Measurements from ENCODE around the gene MPHOSPH9. TPM values are rescaled to one million over a fixed set of nuclear protein-coding genes. Genes with fewer than 3 reads are reported as not detected.

Gene MPHOSPH9
- total and polyA plus RNA-seq, 2 of the 13 experiments (the other 11 are each of a cell fraction or from before 2014, with no cell fraction given) = 20.3 to 63.4 TPM

- intact Hi-C loops (cut with micrococcal nuclease; ENCODE audit: unreplicated experiment) = loop anchor here (5.0 kb wide), 1 partner anchor 48 kb away; no protein-coding TSS in a partner anchor
- WGBS (ENCODE audit: low lambda C conversion rate) = 5% methylated on average over 6 of the region's 6 CpGs
- no peak for FAIRE-seq
- peak overlapping the region; percentile 10 to 71 (median 43) for H3K4me3 ChIP-seq (replicated peaks in 1 of 3; ENCODE audit: insufficient read depth in 1 of 3, low read depth in 2 of 3, low read length in 3 of 3)
- H3K27me3 ChIP-seq (ENCODE audit: control insufficient read depth in 1 of 2, insufficient read depth in 2 of 2, low read length in 2 of 2) = no peaks in the 10 kb centered on the region
- in situ Hi-C loops (cut with HindIII; ENCODE audit: extremely low pct_ligation_motif_present, low pct_unique_long_range_greater_than_20kb) = no loop called here
- DNase-seq (ENCODE audit: low spot score) = peak; percentile 61
- no peaks in the 10 kb centered on the region for H4K20me1 ChIP-seq (ENCODE audit: insufficient read depth, low read length)
- H3K4me1 ChIP-seq (ENCODE audit: insufficient read depth, low read length) = peaks cover 64% of the 10 kb centered on the region
- H3K79me2 ChIP-seq (ENCODE audit: insufficient read depth, low read length) = peaks cover 40% of the 10 kb centered on the region
- H3K9ac ChIP-seq (ENCODE audit: insufficient read depth, low read depth, low read length) = peak overlapping the region; percentile 77
- peaks cover 0 to 3% of the 10 kb centered on the region in 2 experiments; a peak in 3 of 5 replicates for H3K36me3 ChIP-seq (replicated peaks in 1 of 2; ENCODE audit: control insufficient read depth in 1 of 2, insufficient read depth in 2 of 2, low read length in 2 of 2)
- peak overlapping the region; percentile 97 for H3K27ac ChIP-seq (ENCODE audit: extremely low read length, insufficient read depth, low read length)
- ATAC-seq = peak; percentile 51
- no peaks in the 10 kb centered on the region for H3K9me3 ChIP-seq (ENCODE audit: low read length)
- no TSS peak for BruUV-seq (replicated peaks)
- CTCF ChIA-PET (ENCODE audit: low intra/inter-chr PET ratio, low total read pairs) = no interaction called here
- POLR2A ChIA-PET = interaction anchor here (0.8 to 4.2 kb wide), 14 partner anchors 8 to 225 kb away, joined by 3 to 34 read pairs (median 6); partner anchors contain the start of genes MPHOSPH9 and MTRFR
- peak overlapping the region; percentile 94 for H3K4me2 ChIP-seq (ENCODE audit: low read depth, low read length)
- no peak overlapping the region for H2AFZ ChIP-seq (ENCODE audit: low read length)
- TF ChIP-seq, protein P1, sequence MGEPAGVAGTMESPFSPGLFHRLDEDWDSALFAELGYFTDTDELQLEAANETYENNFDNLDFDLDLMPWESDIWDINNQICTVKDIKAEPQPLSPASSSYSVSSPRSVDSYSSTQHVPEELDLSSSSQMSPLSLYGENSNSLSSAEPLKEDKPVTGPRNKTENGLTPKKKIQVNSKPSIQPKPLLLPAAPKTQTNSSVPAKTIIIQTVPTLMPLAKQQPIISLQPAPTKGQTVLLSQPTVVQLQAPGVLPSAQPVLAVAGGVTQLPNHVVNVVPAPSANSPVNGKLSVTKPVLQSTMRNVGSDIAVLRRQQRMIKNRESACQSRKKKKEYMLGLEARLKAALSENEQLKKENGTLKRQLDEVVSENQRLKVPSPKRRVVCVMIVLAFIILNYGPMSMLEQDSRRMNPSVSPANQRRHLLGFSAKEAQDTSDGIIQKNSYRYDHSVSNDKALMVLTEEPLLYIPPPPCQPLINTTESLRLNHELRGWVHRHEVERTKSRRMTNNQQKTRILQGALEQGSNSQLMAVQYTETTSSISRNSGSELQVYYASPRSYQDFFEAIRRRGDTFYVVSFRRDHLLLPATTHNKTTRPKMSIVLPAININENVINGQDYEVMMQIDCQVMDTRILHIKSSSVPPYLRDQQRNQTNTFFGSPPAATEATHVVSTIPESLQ (CRISPR knock-in tag; conservative IDR thresholded peaks at IDR 0.05) = no peak
- no peak for TF ChIP-seq MTF1 (CRISPR knock-in tag; IDR thresholded peaks at IDR 0.05)
- TF ChIP-seq ZNF768 (CRISPR knock-in tag; IDR thresholded peaks at IDR 0.05) = peak; percentile 84
- TF ChIP-seq KDM6A (CRISPR knock-in tag; IDR thresholded peaks at IDR 0.05; ENCODE audit: low read depth) = 0 out of 2 replicates have a peak, but pooled peaks have one; percentile 4
- TF ChIP-seq ZBTB3 (CRISPR knock-in tag; IDR thresholded peaks at IDR 0.05; ENCODE audit: borderline replicate concordance, low read depth) = peak; percentile 21; the same call in 1 of the 2 replicates
- no peak for TF ChIP-seq ISL2 (CRISPR knock-in tag; IDR thresholded peaks at IDR 0.05)
- TF ChIP-seq EP300 (IDR thresholded peaks at IDR 0.05; ENCODE audit: low read depth in 2 of 2, low read length in 2 of 2) = no peak
- TF ChIP-seq EP300 (CRISPR knock-in tag; IDR thresholded peaks at IDR 0.05; ENCODE audit: borderline replicate concordance) = 0 out of 2 replicates have a peak, but pooled peaks have one; percentile 11
- TF ChIP-seq FLYWCH1 (CRISPR knock-in tag; IDR thresholded peaks at IDR 0.05) = no peak
- 0 out of 2 replicates have a peak, but pooled peaks have one; percentile 7 for TF ChIP-seq ZFX (CRISPR knock-in tag; IDR thresholded peaks at IDR 0.05; ENCODE audit: low read depth)
- no peak for TF ChIP-seq KLF12 (CRISPR knock-in tag; IDR thresholded peaks at IDR 0.05; ENCODE audit: borderline replicate concordance)
- TF ChIP-seq ZKSCAN5 (CRISPR knock-in tag; IDR thresholded peaks at IDR 0.05) = 0 out of 2 replicates have a peak, but pooled peaks have one; percentile 57
- TF ChIP-seq, protein P2, sequence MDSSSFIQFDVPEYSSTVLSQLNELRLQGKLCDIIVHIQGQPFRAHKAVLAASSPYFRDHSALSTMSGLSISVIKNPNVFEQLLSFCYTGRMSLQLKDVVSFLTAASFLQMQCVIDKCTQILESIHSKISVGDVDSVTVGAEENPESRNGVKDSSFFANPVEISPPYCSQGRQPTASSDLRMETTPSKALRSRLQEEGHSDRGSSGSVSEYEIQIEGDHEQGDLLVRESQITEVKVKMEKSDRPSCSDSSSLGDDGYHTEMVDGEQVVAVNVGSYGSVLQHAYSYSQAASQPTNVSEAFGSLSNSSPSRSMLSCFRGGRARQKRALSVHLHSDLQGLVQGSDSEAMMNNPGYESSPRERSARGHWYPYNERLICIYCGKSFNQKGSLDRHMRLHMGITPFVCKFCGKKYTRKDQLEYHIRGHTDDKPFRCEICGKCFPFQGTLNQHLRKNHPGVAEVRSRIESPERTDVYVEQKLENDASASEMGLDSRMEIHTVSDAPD (CRISPR knock-in tag; IDR thresholded peaks at IDR 0.05) = no peak
- TF ChIP-seq ZKSCAN8 (CRISPR knock-in tag; IDR thresholded peaks at IDR 0.05; ENCODE audit: borderline replicate concordance) = no peak
- 0 out of 2 replicates have a peak, but pooled peaks have one; percentile 72 for TF ChIP-seq NCOA1 (CRISPR knock-in tag; IDR thresholded peaks at IDR 0.05)
- no peak for TF ChIP-seq SNAPC2 (CRISPR knock-in tag; IDR thresholded peaks at IDR 0.05)
- no peak for TF ChIP-seq ZNF691 (CRISPR knock-in tag; IDR thresholded peaks at IDR 0.05; ENCODE audit: borderline replicate concordance, low read depth)
- 0 out of 3 replicates have a peak, but pooled peaks have one; percentile 5 for TF ChIP-seq MXI1 (IDR thresholded peaks at IDR 0.05; ENCODE audit: borderline replicate concordance, low read depth, low read length)
- no peak for TF ChIP-seq EEA1 (CRISPR knock-in tag; IDR thresholded peaks at IDR 0.05; ENCODE audit: borderline replicate concordance)
- TF ChIP-seq NFKB2 (CRISPR knock-in tag; IDR thresholded peaks at IDR 0.05; ENCODE audit: borderline replicate concordance) = no peak
Observed at GRCh38 chr12:123139926-123140675, 92.8 kb downstream of the MPHOSPH9 start.
